ENCODE measurements around the gene PBX1.

Gene PBX1

GRCh38 chr1:164838786-164839185 lies 279.8 kb downstream of the PBX1 start:
- Histone ChIP-seq H3K36me3 (replicated peaks; ENCODE audit: insufficient read depth, low read length) (no peaks in the 10 kb centered on the region), H3K4me3 (ENCODE audit: low read length) (no peak overlapping the region), H3K9me2 (replicated peaks; ENCODE audit: insufficient read depth, low read length) (no peaks in the 10 kb centered on the region), H3K79me2 (ENCODE audit: low read length) (no peaks in the 10 kb centered on the region), H4K20me1 (ENCODE audit: insufficient read depth, low read length) (no peaks in the 10 kb centered on the region), H3K27me3 (replicated peaks; ENCODE audit: insufficient read depth, low read length) (no peaks in the 10 kb centered on the region), H3K27ac (ENCODE audit: low read length) (no peak overlapping the region), H3K4me1 (ENCODE audit: low read length) (no peaks in the 10 kb centered on the region), H3K9me3 (replicated peaks; ENCODE audit: insufficient read depth, low read length) (no peaks in the 10 kb centered on the region), H3K4me2 (ENCODE audit: low read depth, low read length) (no peak overlapping the region), H3K9ac (ENCODE audit: low read length) (no peak overlapping the region), H3F3A (ENCODE audit: insufficient read depth, low read length) (no peaks in the 10 kb centered on the region), H2AFZ (ENCODE audit: low read length) (no peak overlapping the region)
- DNase-seq = no peak
- TF ChIP-seq, protein P1, sequence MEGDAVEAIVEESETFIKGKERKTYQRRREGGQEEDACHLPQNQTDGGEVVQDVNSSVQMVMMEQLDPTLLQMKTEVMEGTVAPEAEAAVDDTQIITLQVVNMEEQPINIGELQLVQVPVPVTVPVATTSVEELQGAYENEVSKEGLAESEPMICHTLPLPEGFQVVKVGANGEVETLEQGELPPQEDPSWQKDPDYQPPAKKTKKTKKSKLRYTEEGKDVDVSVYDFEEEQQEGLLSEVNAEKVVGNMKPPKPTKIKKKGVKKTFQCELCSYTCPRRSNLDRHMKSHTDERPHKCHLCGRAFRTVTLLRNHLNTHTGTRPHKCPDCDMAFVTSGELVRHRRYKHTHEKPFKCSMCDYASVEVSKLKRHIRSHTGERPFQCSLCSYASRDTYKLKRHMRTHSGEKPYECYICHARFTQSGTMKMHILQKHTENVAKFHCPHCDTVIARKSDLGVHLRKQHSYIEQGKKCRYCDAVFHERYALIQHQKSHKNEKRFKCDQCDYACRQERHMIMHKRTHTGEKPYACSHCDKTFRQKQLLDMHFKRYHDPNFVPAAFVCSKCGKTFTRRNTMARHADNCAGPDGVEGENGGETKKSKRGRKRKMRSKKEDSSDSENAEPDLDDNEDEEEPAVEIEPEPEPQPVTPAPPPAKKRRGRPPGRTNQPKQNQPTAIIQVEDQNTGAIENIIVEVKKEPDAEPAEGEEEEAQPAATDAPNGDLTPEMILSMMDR (IDR thresholded peaks at IDR 0.05; ENCODE audit: low read length) = no peak
- TF ChIP-seq EZH2phosphoT487 (IDR thresholded peaks at IDR 0.05; ENCODE audit: low read length) = no peak
- TF ChIP-seq EZH2 (optimal IDR thresholded peaks at IDR 0.05; ENCODE audit: low read depth, low read length) = no peak

- no peaks in the 10 kb centered on the region for H3K27me3 ChIP-seq (replicated peaks; ENCODE audit: insufficient read depth, low read length)
- H2AFZ ChIP-seq (ENCODE audit: low read length) = no peak overlapping the region
- no peaks in the 10 kb centered on the region for H3K9me3 ChIP-seq (replicated peaks; ENCODE audit: insufficient read depth, low read length)
- H3K4me3 ChIP-seq (ENCODE audit: low read length) = no peak overlapping the region
- DNase-seq = no peak
- H3K4me2 ChIP-seq (ENCODE audit: low read depth, low read length) = no peak overlapping the region
- no peaks in the 10 kb centered on the region for H3K36me3 ChIP-seq (replicated peaks; ENCODE audit: insufficient read depth, low read length)
- no peaks in the 10 kb centered on the region for H3F3A ChIP-seq (ENCODE audit: insufficient read depth, low read length)
- no peak overlapping the region for H3K27ac ChIP-seq (ENCODE audit: low read length)
- H4K20me1 ChIP-seq (ENCODE audit: insufficient read depth, low read length) = no peaks in the 10 kb centered on the region
- TF ChIP-seq EZH2 (optimal IDR thresholded peaks at IDR 0.05; ENCODE audit: low read depth, low read length) = no peak
- TF ChIP-seq EZH2phosphoT487 (IDR thresholded peaks at IDR 0.05; ENCODE audit: low read length) = no peak
- TF ChIP-seq, protein P1 (IDR thresholded peaks at IDR 0.05; ENCODE audit: low read length) = no peak
- no peaks in the 10 kb centered on the region for H3K79me2 ChIP-seq (ENCODE audit: low read length)
- no peaks in the 10 kb centered on the region for H3K4me1 ChIP-seq (ENCODE audit: low read length)
- H3K9ac ChIP-seq (ENCODE audit: low read length) = no peak overlapping the region
- no peaks in the 10 kb centered on the region for H3K9me2 ChIP-seq (replicated peaks; ENCODE audit: insufficient read depth, low read length)
Observed at GRCh38 chr1:164840936-164841335, 282.0 kb downstream of the PBX1 start.

GRCh38 chr1:164841702-164842465 lies 282.9 kb downstream of the PBX1 start:
- Histone ChIP-seq H3K9ac (ENCODE audit: low read length) (no peak overlapping the region), H3K4me3 (ENCODE audit: low read length) (no peak overlapping the region), H3K9me3 (replicated peaks; ENCODE audit: insufficient read depth, low read length) (no peaks in the 10 kb centered on the region), H3K79me2 (ENCODE audit: low read length) (no peaks in the 10 kb centered on the region), H3K36me3 (replicated peaks; ENCODE audit: insufficient read depth, low read length) (no peaks in the 10 kb centered on the region), H3K27ac (ENCODE audit: low read length) (no peak overlapping the region), H4K20me1 (ENCODE audit: insufficient read depth, low read length) (no peaks in the 10 kb centered on the region), H3K9me2 (replicated peaks; ENCODE audit: insufficient read depth, low read length) (no peaks in the 10 kb centered on the region), H2AFZ (ENCODE audit: low read length) (no peak overlapping the region), H3K27me3 (replicated peaks; ENCODE audit: insufficient read depth, low read length) (no peaks in the 10 kb centered on the region), H3K4me1 (ENCODE audit: low read length) (no peaks in the 10 kb centered on the region), H3K4me2 (ENCODE audit: low read depth, low read length) (no peak overlapping the region), H3F3A (ENCODE audit: insufficient read depth, low read length) (no peaks in the 10 kb centered on the region)
- no peak for TF ChIP-seq EZH2phosphoT487 (IDR thresholded peaks at IDR 0.05; ENCODE audit: low read length)
- no peak for DNase-seq

DNA sequence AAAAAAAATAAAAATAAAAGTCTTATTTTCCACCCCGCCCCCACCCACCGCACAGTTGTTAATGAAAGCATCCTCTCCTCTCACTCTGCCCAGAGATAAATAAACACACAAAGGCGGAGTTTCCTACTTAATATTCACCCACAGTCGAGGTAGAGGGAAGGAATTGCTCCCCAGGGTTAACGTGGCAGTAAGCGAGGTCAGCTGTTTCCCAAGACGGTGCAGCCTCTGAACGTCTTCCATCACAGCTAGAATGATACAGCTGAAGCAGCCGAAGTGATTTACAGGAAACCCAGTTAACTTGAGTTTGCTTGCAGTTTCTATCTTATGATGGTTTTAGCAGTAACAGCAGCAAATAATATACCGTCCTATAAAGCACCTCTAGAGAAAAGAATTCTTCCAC lies 283.9 kb downstream of the PBX1 start:
- Histone ChIP-seq H4K20me1 (ENCODE audit: insufficient read depth, low read length) (no peaks in the 10 kb centered on the region), H3K4me1 (ENCODE audit: low read length) (no peaks in the 10 kb centered on the region), H3K4me2 (ENCODE audit: low read depth, low read length) (no peak overlapping the region), H3K27me3 (replicated peaks; ENCODE audit: insufficient read depth, low read length) (no peaks in the 10 kb centered on the region), H3K27ac (ENCODE audit: low read length) (no peak overlapping the region), H3F3A (ENCODE audit: insufficient read depth, low read length) (no peaks in the 10 kb centered on the region), H2AFZ (ENCODE audit: low read length) (no peak overlapping the region), H3K36me3 (replicated peaks; ENCODE audit: insufficient read depth, low read length) (no peaks in the 10 kb centered on the region), H3K9me3 (replicated peaks; ENCODE audit: insufficient read depth, low read length) (no peaks in the 10 kb centered on the region), H3K9me2 (replicated peaks; ENCODE audit: insufficient read depth, low read length) (no peaks in the 10 kb centered on the region), H3K4me3 (ENCODE audit: low read length) (no peak overlapping the region), H3K79me2 (ENCODE audit: low read length) (no peaks in the 10 kb centered on the region), H3K9ac (ENCODE audit: low read length) (no peak overlapping the region)
- no peak for DNase-seq
- TF ChIP-seq EZH2 (optimal IDR thresholded peaks at IDR 0.05; ENCODE audit: low read depth, low read length) = no peak
- TF ChIP-seq, protein P1 (IDR thresholded peaks at IDR 0.05; ENCODE audit: low read length) = no peak
